Measurements from ENCODE around the gene MRPL1. TPM values are rescaled to one million over a fixed set of nuclear protein-coding genes. Genes with fewer than 3 reads are reported as not detected.
A peak's percentile ranks its signal among the peaks of the same experiment; 100 is the strongest.

MRPL1 gene
- total RNA-seq (10 to 100 TPM in 4 of 6 donors, 1 to 10 TPM in 2; 8.0 to 16.0 (median 12.4) TPM), polyA plus RNA-seq (10 to 100 TPM; 21.5 to 27.7 TPM)

DNA sequence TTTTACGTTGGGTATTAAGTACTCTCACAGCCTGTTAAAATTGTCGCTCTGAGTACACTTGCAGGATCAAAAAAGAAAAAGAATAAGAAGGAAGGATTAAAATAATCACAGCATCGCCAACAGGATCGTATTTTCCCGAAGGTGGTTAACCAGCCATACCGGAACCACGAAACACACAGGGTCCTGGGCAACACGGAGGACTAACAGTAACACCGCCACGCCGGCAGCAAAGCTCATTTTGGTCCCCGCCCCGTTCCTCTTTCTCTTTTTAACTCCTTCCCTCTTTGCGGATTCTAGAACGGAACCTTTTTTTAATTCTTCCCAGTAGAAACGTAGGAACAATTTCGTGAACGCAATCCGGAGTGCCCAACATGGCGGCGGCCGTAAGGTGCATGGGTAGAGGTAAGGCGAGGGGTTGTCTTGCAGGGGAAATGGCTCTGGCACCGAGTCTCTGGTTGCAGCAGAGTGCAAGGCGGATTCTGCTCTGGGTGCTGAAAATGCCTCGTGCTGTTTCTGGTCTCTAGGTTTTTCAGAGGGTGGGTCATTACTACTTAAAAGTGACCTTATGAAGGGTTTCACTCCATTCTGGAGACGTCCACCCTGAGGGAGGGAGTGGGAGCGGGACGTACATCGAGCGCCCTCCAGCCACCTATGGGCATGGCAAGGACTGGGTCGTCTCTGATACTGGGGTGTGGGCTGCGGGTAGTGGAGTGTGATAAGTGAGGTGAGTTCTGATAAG is at the start of gene MRPL1:
TSS of gene MRPL1 (plus strand) at position 353 of the 739 bp plus-strand sequence. CDS start at position 372, 19 bp downstream.
- DNase-seq = peak; percentile 84 to 92 (median 89)
- TF ChIP-seq, protein P1, sequence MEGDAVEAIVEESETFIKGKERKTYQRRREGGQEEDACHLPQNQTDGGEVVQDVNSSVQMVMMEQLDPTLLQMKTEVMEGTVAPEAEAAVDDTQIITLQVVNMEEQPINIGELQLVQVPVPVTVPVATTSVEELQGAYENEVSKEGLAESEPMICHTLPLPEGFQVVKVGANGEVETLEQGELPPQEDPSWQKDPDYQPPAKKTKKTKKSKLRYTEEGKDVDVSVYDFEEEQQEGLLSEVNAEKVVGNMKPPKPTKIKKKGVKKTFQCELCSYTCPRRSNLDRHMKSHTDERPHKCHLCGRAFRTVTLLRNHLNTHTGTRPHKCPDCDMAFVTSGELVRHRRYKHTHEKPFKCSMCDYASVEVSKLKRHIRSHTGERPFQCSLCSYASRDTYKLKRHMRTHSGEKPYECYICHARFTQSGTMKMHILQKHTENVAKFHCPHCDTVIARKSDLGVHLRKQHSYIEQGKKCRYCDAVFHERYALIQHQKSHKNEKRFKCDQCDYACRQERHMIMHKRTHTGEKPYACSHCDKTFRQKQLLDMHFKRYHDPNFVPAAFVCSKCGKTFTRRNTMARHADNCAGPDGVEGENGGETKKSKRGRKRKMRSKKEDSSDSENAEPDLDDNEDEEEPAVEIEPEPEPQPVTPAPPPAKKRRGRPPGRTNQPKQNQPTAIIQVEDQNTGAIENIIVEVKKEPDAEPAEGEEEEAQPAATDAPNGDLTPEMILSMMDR (IDR thresholded peaks at IDR 0.05) = peak in 1 of 4 donors; percentile 2
- no peaks in the 10 kb centered on the region for H3K27me3 ChIP-seq
- intact Hi-C loops (cut with DNase I) = no loop called here
- ATAC-seq = peak; percentile 95 to 98 (median 97)
- H3K4me3 ChIP-seq = peak within 1 kb of the TSS; percentile 19 to 67 (median 44)
- H3K27ac ChIP-seq = peak within 1 kb of the TSS; percentile 84 to 99 (median 96)
- peaks cover 0 to 13% (median 4%) of the 10 kb centered on the region in 3 donors for H3K4me1 ChIP-seq
- FAIRE-seq = peak; percentile 77
- no peaks in the 10 kb centered on the region for H3K36me3 ChIP-seq
- WGBS, 2 donors = 0 to 1% methylated on average over 33 of the region's 33 CpGs
- no peaks in the 10 kb centered on the region for H3K9me3 ChIP-seq

DNA sequence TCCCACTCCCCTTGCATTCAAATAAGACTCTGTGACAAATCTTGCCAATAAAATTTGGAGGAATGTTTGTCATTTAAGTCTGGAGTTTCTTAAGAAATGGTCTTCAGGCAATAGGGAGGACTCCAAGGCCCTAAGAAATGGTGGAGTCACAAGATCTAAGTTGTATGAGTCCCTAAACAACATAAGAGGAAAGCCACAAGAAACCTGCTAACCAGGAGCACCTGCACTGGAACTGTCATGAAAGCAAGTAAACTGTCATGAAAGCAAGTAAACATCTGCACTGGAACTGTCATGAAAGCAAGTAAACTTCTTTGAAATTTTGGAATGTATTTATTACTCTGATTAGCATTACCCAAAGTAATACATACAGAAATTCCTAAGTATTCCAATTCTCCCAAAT is 47.0 kb upstream of the MRPL1 start:
- intact Hi-C loops (cut with DNase I) = no loop called here
- Histone ChIP-seq H3K36me3 (no peaks in the 10 kb centered on the region), H3K27ac (peak overlapping the region in 2 of 4 donors; percentile 8 to 99), H3K4me1 (peaks cover 6 to 36% (median 32%) of the 10 kb centered on the region in 3 donors), H3K9me3 (no peaks in the 10 kb centered on the region), H3K4me3 (no peak overlapping the region), H3K27me3 (no peaks in the 10 kb centered on the region)
- TF ChIP-seq, protein P1 (IDR thresholded peaks at IDR 0.05) = no peak
- DNase-seq (no peak), ATAC-seq (no peak), FAIRE-seq (no peak)

- Histone ChIP-seq H3K27ac (peak overlapping the region in 2 of 4 donors; percentile 99 to 100), H3K27me3 (no peaks in the 10 kb centered on the region), H3K9me3 (no peaks in the 10 kb centered on the region), H3K4me3 (no peak overlapping the region), H3K36me3 (no peaks in the 10 kb centered on the region), H3K4me1 (peaks cover 6 to 42% (median 36%) of the 10 kb centered on the region in 3 donors)
- TF ChIP-seq, protein P1 (IDR thresholded peaks at IDR 0.05) = no peak
- intact Hi-C loops (cut with DNase I) = no loop called here
- WGBS, 2 donors = 27 to 35% methylated on average over 2 of the region's 2 CpGs
- DNase-seq = no peak
- FAIRE-seq = peak; percentile 64
- ATAC-seq = no peak
Observed at GRCh38 chr4:77816546-77816945, 46.1 kb upstream of the MRPL1 start.

DNA sequence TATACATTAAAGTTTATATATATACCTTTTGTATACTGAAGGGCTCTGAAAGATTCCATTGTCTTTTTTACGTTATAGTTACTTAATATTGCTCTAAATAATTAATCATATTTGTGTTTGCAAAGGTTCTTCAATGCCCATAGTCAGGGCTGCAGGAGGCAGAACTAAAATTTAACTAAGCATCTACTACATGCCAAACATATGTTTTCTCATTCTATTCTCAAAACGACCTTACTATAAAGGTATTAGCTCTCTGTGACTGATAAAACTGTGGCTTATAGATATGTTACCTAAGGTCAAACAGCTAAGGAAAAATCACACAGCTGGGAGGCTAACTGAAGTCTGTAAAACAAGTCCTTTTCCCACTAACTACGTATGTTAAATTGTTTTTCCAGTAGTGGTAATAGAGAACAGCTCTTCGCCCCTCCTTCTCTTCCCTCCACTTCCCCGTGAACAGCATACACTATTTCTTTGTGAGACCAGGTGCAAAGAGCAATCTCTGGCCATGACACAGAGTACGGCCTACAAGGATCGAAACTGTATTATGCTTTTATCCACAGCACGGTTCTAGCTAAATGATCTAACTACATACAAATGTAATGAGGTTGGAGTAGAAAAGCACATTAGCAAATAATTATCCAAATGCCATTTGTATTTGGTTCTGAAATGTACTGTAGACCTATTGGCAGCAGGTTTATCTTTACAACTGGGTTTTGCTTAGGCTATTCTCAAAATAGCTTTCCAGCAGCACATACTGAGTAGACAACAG is 45.1 kb upstream of the MRPL1 start:
- 11% methylated on average over 8 of the region's 8 CpGs for WGBS, 2 donors
- Histone ChIP-seq H3K36me3 (no peaks in the 10 kb centered on the region), H3K27ac (peak overlapping the region; percentile 91 to 100 (median 98)), H3K4me1 (peaks cover 6 to 43% (median 40%) of the 10 kb centered on the region in 3 donors), H3K27me3 (no peaks in the 10 kb centered on the region), H3K4me3 (peak overlapping the region in 3 of 4 donors; percentile 84 to 92 (median 84)), H3K9me3 (no peaks in the 10 kb centered on the region)
- DNase-seq (peak in 3 of 6 donors; percentile 28), FAIRE-seq (no peak), ATAC-seq (peak; percentile 15 to 34 (median 26))
- intact Hi-C loops (cut with DNase I) = no loop called here
- TF ChIP-seq, protein P1 (IDR thresholded peaks at IDR 0.05) = no peak
